Left ventricle myocardium inferior (tissue), 1 donor: ENCODE data around the gene SNAPC5. TPM values are rescaled to one million over a fixed set of nuclear protein-coding genes. Genes with fewer than 3 reads are reported as not detected.

Experiments used
- DNase-seq: peaks from one replicate; pipeline ENCODE4 v3.0.0-alpha.2; 2020
- H3K27ac ChIP-seq: fragments of 200-600 bp; replicated peaks from 2 replicates; pipeline ENCODE4 v1.8.0; 2021
- H3K27me3 ChIP-seq: fragments of 200-600 bp; 2 replicates; pipeline ENCODE4 v1.8.0; 2021; ENCODE audit warnings: low read depth
- H3K36me3 ChIP-seq: fragments of 200-600 bp; 2 replicates; pipeline ENCODE4 v1.8.0; 2021
- H3K4me1 ChIP-seq: fragments of 200-600 bp; 2 replicates; pipeline ENCODE4 v1.8.0; 2021
- H3K4me3 ChIP-seq: fragments of 200-600 bp; 2 replicates; pipeline ENCODE4 v1.8.0; 2021; ENCODE audit warnings: mild to moderate bottlenecking, moderate library complexity
- H3K9me3 ChIP-seq: fragments of 200-600 bp; replicated peaks from 2 replicates; pipeline ENCODE4 v1.8.0; 2021
- intact Hi-C: fragments of 100-400 bp; cut with micrococcal nuclease; formaldehyde crosslinking; loops from one replicate; pipeline ENCODE4 v1.11.0; 2022
- long read RNA-seq: library from polyadenylated mRNA; unstranded; transcript quantifications from one replicate; pipeline ENCODE4 v2.0.0, GENCODE V29; 2021
- total RNA-seq: library from RNA; stranded (reverse); fragmentation: NEBNext Ultra II Directional; extraction: Animal tissue kit (Norgen Biotek cat#: 25700); gene quantifications from one replicate; pipeline ENCODE4 v1.2.1, GENCODE V29; 2021
- TF ChIP-seq, protein P1 (sequence below): fragments of 200-600 bp; IDR thresholded peaks from 2 replicates; pipeline ENCODE4 v1.8.0; 2021; ENCODE audit warnings: antibody characterized with exemption, mild to moderate bottlenecking, borderline replicate concordance
- donor health status: DM: no; HTN: yes; CAD: no; lungs with severe emphysema.

The SNAPC5 gene, protein sequence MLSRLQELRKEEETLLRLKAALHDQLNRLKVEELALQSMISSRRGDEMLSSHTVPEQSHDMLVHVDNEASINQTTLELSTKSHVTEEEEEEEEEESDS
- total RNA-seq: 40.9 TPM
- long read RNA-seq, transcript SNAPC5-202 (3 exons, 1,002 nt): major isoform, 37 of 43 reads
- long read RNA-seq, partial matches to known transcripts: 0 of 43 reads
- long read RNA-seq, other reads (novel, unspliced or antisense): 1 of 43 reads

GRCh38 chr15:66497502-66498455, at the start of gene SNAPC5:
Gene SNAPC5 (minus strand): TSS chr15:66497762. CDS start chr15:66497731, 31 bp downstream.
- H3K36me3 ChIP-seq: peaks cover 79% of the 10 kb centered on the region
- H3K4me3 ChIP-seq: peak within 1 kb of the TSS; percentile 95
- H3K27me3 ChIP-seq: no peaks in the 10 kb centered on the region
- peak; percentile 97 for DNase-seq
- H3K27ac ChIP-seq: peak within 1 kb of the TSS; percentile 92
- intact Hi-C loops: loop anchor here (5.0 kb wide), 1 partner anchor 110 kb away; the partner anchor contains the start of gene MAP2K1
- H3K9me3 ChIP-seq: no peaks in the 10 kb centered on the region
- TF ChIP-seq, protein P1, sequence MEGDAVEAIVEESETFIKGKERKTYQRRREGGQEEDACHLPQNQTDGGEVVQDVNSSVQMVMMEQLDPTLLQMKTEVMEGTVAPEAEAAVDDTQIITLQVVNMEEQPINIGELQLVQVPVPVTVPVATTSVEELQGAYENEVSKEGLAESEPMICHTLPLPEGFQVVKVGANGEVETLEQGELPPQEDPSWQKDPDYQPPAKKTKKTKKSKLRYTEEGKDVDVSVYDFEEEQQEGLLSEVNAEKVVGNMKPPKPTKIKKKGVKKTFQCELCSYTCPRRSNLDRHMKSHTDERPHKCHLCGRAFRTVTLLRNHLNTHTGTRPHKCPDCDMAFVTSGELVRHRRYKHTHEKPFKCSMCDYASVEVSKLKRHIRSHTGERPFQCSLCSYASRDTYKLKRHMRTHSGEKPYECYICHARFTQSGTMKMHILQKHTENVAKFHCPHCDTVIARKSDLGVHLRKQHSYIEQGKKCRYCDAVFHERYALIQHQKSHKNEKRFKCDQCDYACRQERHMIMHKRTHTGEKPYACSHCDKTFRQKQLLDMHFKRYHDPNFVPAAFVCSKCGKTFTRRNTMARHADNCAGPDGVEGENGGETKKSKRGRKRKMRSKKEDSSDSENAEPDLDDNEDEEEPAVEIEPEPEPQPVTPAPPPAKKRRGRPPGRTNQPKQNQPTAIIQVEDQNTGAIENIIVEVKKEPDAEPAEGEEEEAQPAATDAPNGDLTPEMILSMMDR: peak; percentile 98
- H3K4me1 ChIP-seq: peaks cover 51% of the 10 kb centered on the region

GRCh38 chr15:66545255-66545654, 47.7 kb upstream of the SNAPC5 start:
- DNase-seq: no peak
- no peak overlapping the region for H3K4me3 ChIP-seq
- no peaks in the 10 kb centered on the region for H3K4me1 ChIP-seq
- no peaks in the 10 kb centered on the region for H3K9me3 ChIP-seq
- no peaks in the 10 kb centered on the region for H3K27me3 ChIP-seq
- peaks cover 15% of the 10 kb centered on the region for H3K36me3 ChIP-seq
- intact Hi-C loops: no loop called here
- TF ChIP-seq, protein P1: no peak
- no peak overlapping the region for H3K27ac ChIP-seq

DNA sequence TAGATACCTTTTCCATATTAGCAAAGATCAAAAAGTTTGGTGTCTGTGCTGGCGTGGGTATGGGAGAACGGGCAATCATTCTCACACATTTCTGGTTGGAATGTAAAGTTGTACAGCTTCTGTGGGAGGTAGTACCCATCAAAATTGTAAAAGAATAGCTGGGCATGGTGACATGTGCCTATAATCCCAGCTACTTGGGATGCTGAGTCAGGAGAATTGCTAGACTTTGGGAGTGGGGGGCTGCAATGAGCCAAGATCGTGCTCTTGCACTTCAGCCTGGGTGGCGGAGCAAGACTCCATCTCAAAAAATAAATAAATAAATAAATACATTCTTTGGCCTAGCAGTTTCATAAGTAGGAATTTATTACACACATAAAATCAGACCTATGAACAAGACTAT, 45.3 kb upstream of the SNAPC5 start:
- Histone ChIP-seq H3K4me3 (no peak overlapping the region), H3K9me3 (no peaks in the 10 kb centered on the region), H3K4me1 (no peaks in the 10 kb centered on the region), H3K36me3 (peaks cover 16% of the 10 kb centered on the region), H3K27ac (no peak overlapping the region), H3K27me3 (no peaks in the 10 kb centered on the region)
- DNase-seq: no peak
- TF ChIP-seq, protein P1: no peak
- intact Hi-C loops: no loop called here

GRCh38 chr15:66535056-66535455, 37.5 kb upstream of the SNAPC5 start:
- peaks cover 5% of the 10 kb centered on the region for H3K36me3 ChIP-seq
- no peaks in the 10 kb centered on the region for H3K4me1 ChIP-seq
- H3K9me3 ChIP-seq: no peaks in the 10 kb centered on the region
- H3K27me3 ChIP-seq: no peaks in the 10 kb centered on the region
- intact Hi-C loops: no loop called here
- H3K27ac ChIP-seq: no peak overlapping the region
- DNase-seq: no peak
- TF ChIP-seq, protein P1: no peak
- H3K4me3 ChIP-seq: no peak overlapping the region

DNA sequence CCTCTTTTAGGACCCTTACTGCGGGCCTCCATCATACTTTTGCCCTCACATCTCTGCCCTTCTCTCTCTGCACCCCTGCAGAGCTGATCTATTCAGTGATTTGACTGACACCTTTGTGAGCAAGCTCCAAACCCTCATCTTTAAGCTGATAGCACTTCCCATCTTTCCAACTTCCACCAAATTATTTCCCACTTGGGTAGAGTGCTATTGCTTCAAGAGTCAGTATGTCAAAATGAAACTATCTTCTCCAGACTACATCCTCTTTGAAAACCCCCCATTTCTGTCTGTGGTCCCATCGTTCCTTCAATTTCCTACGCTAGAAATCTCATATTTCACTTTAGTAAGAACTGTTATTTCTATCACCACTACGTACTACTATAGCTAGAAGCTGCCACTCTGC, 27.3 kb upstream of the SNAPC5 start:
- intact Hi-C loops: no loop called here
- Histone ChIP-seq H3K4me1 (no peaks in the 10 kb centered on the region), H3K4me3 (no peak overlapping the region), H3K27ac (no peak overlapping the region), H3K9me3 (no peaks in the 10 kb centered on the region), H3K36me3 (peaks cover 26% of the 10 kb centered on the region), H3K27me3 (no peaks in the 10 kb centered on the region)
- TF ChIP-seq, protein P1: no peak
- DNase-seq: no peak
